Vagina (tissue), 2 donors: ENCODE measurements around the gene TRIP4. TPM values are rescaled to one million over a fixed set of nuclear protein-coding genes. Genes with fewer than 3 reads are reported as not detected.
"Not testable (repeated sequence)": the region's sequence is repeated elsewhere in the genome, so short reads cannot be mapped to it uniquely, and the experiment has no call there.

ENCODE experiments used
- DNase-seq, 2 donors: peaks; one replicate each; pipeline ENCODE4 v3.0.0-alpha.2; 2017; ENCODE audit errors: extremely low spot score in 2 of 2
- H3K27ac ChIP-seq: fragments of 200-600 bp; sonication (generic); one replicate; pipeline ENCODE4 v1.5.1; 2019
- H3K27me3 ChIP-seq: fragments of 200-600 bp; sonication (generic); one replicate; pipeline ENCODE4 v1.5.1; 2019
- H3K36me3 ChIP-seq, 2 donors: fragments of 200-600 bp; sonication (generic); one replicate each; pipeline ENCODE4 v1.5.1; 2017 to 2019
- H3K4me1 ChIP-seq: fragments of 200-600 bp; sonication (generic); one replicate; pipeline ENCODE4 v1.5.1; 2019
- H3K4me3 ChIP-seq, 2 donors: fragments of 200-600 bp; sonication (generic); 1 replicate in 1 of 2; 2 replicates in 1 of 2; pipeline ENCODE4 v1.5.1; 2016 to 2019
- H3K9me3 ChIP-seq: fragments of 200-600 bp; sonication (generic); one replicate; pipeline ENCODE4 v1.5.1; 2019
- POLR2A ChIP-seq, 2 donors: fragments of 450-650 bp; IDR thresholded peaks; one replicate each; pipeline ENCODE4 v1.6.1; 2017; ENCODE audit warnings: antibody characterized with exemption in 2 of 2, mild to moderate bottlenecking in 2 of 2, moderate library complexity in 2 of 2
- POLR2AphosphoS5 ChIP-seq, 2 donors: sonication (generic); formaldehyde crosslinking; IDR thresholded peaks; one replicate each; pipeline ENCODE4 v1.9.0; 2017; ENCODE audit warnings: antibody characterized with exemption in 2 of 2, mild to moderate bottlenecking in 2 of 2, low read depth in 1 of 2; ENCODE audit not compliant: insufficient read depth in 1 of 2
- intact Hi-C: fragments of 100-400 bp; cut with DNase I; formaldehyde crosslinking; loops from one replicate; pipeline ENCODE4 v1.15.1; 2023
- total RNA-seq: library from RNA; depleted of rRNA; stranded (reverse); fragments of >200 nt; gene quantifications from one replicate; pipeline ENCODE4 v1.2.3, GENCODE V29; 2016
- TF ChIP-seq, protein P1 (sequence below), 3 experiments: fragments of 450-650 bp in 2 of 3; fragments of 200-600 bp in 1 of 3; sonication (generic) in 1 of 3; IDR thresholded peaks; one replicate each; pipeline ENCODE4 v1.5.1; 2017 to 2019; ENCODE audit warnings: antibody characterized with exemption in 3 of 3, mild to moderate bottlenecking in 2 of 3, moderate library complexity in 2 of 3

The TRIP4 gene
- total RNA-seq, 1 donor from 2014 or later: 22.3 TPM

GRCh38 chr15:64361259-64361658, 26.4 kb upstream of the TRIP4 start:
- intact Hi-C loops: no loop called here
- no peaks in the 10 kb centered on the region for H3K9me3 ChIP-seq
- TF ChIP-seq, protein P1, sequence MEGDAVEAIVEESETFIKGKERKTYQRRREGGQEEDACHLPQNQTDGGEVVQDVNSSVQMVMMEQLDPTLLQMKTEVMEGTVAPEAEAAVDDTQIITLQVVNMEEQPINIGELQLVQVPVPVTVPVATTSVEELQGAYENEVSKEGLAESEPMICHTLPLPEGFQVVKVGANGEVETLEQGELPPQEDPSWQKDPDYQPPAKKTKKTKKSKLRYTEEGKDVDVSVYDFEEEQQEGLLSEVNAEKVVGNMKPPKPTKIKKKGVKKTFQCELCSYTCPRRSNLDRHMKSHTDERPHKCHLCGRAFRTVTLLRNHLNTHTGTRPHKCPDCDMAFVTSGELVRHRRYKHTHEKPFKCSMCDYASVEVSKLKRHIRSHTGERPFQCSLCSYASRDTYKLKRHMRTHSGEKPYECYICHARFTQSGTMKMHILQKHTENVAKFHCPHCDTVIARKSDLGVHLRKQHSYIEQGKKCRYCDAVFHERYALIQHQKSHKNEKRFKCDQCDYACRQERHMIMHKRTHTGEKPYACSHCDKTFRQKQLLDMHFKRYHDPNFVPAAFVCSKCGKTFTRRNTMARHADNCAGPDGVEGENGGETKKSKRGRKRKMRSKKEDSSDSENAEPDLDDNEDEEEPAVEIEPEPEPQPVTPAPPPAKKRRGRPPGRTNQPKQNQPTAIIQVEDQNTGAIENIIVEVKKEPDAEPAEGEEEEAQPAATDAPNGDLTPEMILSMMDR (IDR thresholded peaks at IDR 0.05): no peak
- no peak for TF ChIP-seq POLR2A (IDR thresholded peaks at IDR 0.05)
- TF ChIP-seq POLR2AphosphoS5 (IDR thresholded peaks at IDR 0.05; ENCODE audit: insufficient read depth in 1 of 2, low read depth in 1 of 2): no peak
- H3K4me3 ChIP-seq: no peak overlapping the region
- H3K36me3 ChIP-seq: no peaks in the 10 kb centered on the region
- peaks cover 6% of the 10 kb centered on the region for H3K4me1 ChIP-seq
- no peak for DNase-seq
- H3K27me3 ChIP-seq: no peaks in the 10 kb centered on the region
- no peak overlapping the region for H3K27ac ChIP-seq

DNA sequence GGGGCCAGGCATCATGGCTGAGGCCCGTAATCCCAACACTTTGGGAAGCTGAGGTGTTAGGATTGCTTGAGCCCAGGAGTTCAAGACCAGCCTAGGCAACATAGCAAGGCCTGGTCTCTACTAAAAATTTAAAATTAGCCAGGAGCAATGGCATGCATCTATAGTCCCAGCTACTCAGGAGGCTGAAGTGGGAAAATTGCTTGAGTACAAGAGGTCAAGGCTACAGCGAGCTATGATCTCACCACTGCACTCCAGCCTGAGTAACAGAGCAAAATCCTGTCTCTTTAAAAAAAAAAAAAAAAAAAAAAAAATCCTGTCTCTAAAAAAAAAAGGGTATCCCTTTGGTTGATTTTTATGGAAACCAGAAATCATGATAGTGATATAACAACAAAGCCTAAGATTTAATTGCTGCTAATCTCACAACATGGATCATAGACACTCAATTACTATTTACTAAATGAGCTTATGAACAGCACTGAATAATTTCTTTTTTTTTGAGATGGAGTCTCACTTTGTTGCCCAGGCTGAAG, 18.5 kb upstream of the TRIP4 start:
- no peak for DNase-seq
- Histone ChIP-seq H3K27ac (no peak overlapping the region), H3K4me3 (no peak overlapping the region), H3K9me3 (no peaks in the 10 kb centered on the region), H3K4me1 (no peaks in the 10 kb centered on the region), H3K36me3 (no peaks in the 10 kb centered on the region), H3K27me3 (no peaks in the 10 kb centered on the region)
- TF ChIP-seq POLR2AphosphoS5 (IDR thresholded peaks at IDR 0.05; ENCODE audit: insufficient read depth in 1 of 2, low read depth in 1 of 2): no peak
- TF ChIP-seq POLR2A (IDR thresholded peaks at IDR 0.05): no peak
- TF ChIP-seq, protein P1 (IDR thresholded peaks at IDR 0.05): no peak
- intact Hi-C loops: no loop called here

DNA sequence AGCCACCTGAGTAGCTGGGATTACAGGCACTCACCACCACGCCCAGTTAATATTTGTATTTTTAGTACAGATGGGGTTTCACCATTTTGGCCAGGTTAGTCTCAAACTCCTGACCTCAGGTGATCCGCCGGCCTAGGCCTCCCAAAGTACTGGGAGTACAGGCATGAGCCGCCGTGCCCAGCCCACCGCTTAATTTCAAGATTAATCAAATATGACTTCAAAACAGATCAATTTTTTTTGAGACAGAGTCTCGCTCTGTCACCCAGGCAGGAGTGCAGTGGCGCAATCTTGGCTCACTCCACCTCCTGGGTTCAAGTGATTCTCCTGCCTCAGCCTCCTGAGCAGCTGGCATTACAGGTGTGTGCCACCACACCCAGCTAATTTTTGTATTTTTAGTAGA, 16.3 kb upstream of the TRIP4 start:
- H3K27me3 ChIP-seq, DNase-seq, H3K27ac ChIP-seq, H3K4me1 ChIP-seq, H3K9me3 ChIP-seq, H3K4me3 ChIP-seq, intact Hi-C loops, H3K36me3 ChIP-seq: not testable (repeated sequence)

DNA sequence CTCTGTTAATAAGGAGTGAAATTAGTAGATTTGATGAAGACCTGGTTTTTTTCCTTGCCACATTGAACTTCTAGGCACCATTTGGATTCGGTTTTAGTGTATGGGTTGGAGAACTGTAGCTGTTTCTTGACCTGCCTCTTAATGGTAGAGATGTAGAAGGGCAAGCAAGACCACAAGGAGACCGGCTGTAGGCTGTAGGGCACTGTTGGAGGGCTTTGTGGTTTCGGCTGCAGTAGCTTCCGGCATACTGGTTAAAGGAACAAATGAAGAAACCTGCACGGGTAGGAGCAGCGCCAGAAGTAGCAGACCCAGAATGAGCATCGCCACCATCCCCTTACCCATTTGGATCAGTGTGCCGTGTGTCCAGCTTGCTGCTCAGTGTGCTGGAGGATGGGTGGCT, 14.3 kb upstream of the TRIP4 start:
- DNase-seq: no peak
- TF ChIP-seq, protein P1 (IDR thresholded peaks at IDR 0.05): no peak
- TF ChIP-seq POLR2A (IDR thresholded peaks at IDR 0.05) (no peak), POLR2AphosphoS5 (IDR thresholded peaks at IDR 0.05; ENCODE audit: insufficient read depth in 1 of 2, low read depth in 1 of 2) (no peak)
- Histone ChIP-seq H3K27ac (no peak overlapping the region), H3K4me3 (no peak overlapping the region), H3K9me3 (no peaks in the 10 kb centered on the region), H3K27me3 (no peaks in the 10 kb centered on the region), H3K4me1 (no peaks in the 10 kb centered on the region), H3K36me3 (no peaks in the 10 kb centered on the region)
- intact Hi-C loops: no loop called here

GRCh38 chr15:64379216-64379960, 8.2 kb upstream of the TRIP4 start:
- intact Hi-C loops: no loop called here

DNA sequence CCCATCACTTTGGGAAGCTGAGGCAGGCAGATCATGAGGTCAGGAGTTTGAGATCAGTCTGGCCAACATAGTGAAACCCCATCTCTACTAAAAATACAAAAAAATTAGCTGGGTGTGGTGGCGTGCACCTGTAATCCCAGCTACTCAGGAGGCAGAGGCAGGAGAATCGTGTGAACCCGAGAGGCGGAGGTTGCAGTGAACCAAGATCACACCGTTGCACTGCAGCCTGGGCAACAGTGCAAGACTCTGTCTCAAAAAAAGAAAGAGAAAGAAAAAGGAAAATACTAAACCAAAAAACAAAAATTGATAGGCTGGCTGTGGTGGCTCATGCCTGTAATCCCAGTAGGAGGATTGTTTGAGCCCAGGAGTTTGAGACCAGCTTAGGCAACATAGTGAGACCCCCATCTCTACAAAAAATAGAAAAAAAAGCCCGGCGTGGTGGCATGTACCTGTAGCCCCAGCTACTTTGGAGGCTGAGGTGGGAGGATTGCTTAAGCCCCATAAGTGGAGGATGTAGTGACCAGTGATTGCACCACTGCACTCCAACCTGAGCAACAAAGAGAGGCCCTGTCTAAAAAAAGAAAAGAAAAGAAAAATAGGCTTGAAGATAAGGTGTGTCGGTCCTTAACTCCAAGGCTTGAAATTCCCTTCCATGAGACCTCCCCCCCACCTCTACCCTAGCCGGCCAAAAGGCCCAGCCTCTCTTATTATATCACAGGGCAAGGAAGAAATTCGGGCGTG, 7.3 kb upstream of the TRIP4 start:
- peak overlapping the region in 1 of 2 donors; percentile 29 for H3K4me3 ChIP-seq

More at GRCh38 chr15:64379216-64379960, 8.2 kb upstream of the TRIP4 start:
- no peaks in the 10 kb centered on the region for H3K9me3 ChIP-seq
- H3K27me3 ChIP-seq: no peaks in the 10 kb centered on the region
- H3K4me3 ChIP-seq: no peak overlapping the region
- no peak overlapping the region for H3K27ac ChIP-seq
- TF ChIP-seq, protein P1 (IDR thresholded peaks at IDR 0.05): no peak
- TF ChIP-seq POLR2A (IDR thresholded peaks at IDR 0.05): no peak
- TF ChIP-seq POLR2AphosphoS5 (IDR thresholded peaks at IDR 0.05; ENCODE audit: insufficient read depth in 1 of 2, low read depth in 1 of 2): no peak
- DNase-seq: no peak
- peaks cover 9% of the 10 kb centered on the region for H3K4me1 ChIP-seq
- H3K36me3 ChIP-seq: no peaks in the 10 kb centered on the region

More for the DNA sequence above, 7.3 kb upstream of the TRIP4 start:
- H3K27ac ChIP-seq, H3K27me3 ChIP-seq, DNase-seq, H3K4me1 ChIP-seq, H3K36me3 ChIP-seq, H3K9me3 ChIP-seq, intact Hi-C loops: not testable (repeated sequence)
